NCI-H82 (cell line): ENCODE measurements around the gene DCUN1D2.
A peak's percentile ranks its signal among the peaks of the same experiment; 100 is the strongest.

Source experiments
- DNase-seq: peaks from one replicate; lab custom pipeline; 2025; lab: John Stamatoyannopoulos, UW

Gene DCUN1D2

DNA sequence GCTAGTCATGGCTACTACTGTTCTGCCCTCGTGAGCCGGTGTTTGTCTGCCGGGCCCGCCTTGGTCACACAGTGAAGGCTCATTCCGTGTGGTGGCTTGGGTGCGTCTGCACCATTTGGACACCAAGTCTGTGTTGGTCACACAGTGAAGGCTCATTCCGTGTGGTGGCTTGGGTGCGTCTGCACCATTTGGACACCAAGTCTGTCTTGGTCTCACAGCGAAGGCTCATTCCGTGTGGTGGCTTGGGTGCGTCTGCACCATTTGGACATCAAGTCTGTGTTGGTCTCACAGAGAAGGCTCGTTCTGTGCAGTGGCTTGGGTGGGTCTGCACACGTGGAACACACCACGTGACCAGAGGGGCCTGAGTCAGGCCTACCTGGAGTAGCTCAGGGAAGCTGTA lies 29.0 kb upstream of the DCUN1D2 start:
- no peak for DNase-seq

- DNase-seq, result no peak
Observed at GRCh38 chr13:113518076-113518803, 27.7 kb upstream of the DCUN1D2 start.

DNA sequence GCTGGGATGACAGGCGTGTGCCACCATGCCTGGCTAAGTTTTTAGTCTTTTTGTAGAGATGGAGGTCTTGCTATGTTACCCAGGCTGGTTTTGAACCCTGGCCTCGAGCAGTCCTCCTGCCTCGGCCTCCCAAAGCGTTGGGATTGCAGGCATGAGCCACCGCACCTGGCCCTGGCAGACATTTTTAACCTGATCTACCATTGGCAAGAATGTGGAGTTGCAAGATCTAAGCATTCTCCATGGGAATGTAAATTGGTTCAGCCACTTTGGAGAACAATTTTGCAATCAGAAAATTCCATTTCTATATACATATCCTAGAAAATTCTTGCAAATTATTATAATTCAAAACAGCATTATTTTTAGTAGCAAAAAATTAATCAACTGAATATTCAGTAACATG lies 24.3 kb upstream of the DCUN1D2 start:
- DNase-seq, result no peak

DNA sequence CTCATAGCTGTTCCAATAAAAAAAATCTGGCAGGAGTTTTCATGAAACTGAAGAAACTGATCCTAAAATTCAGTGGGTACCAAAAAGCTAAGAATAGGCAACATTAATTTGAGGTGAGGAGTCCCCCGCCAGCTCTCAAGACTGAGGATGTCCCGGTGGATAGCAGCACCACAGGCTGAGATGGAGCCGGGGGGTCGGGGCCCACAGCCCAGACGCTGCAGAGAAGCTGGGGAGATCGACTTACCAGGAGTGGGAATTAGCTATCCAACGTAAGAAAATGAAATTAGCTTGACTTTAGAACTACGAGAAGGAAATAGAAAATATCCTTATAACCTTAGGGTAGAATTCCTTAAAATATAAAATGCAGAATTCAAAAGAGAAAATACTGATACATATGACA lies 23.2 kb upstream of the DCUN1D2 start:
- DNase-seq, result no peak

DNA sequence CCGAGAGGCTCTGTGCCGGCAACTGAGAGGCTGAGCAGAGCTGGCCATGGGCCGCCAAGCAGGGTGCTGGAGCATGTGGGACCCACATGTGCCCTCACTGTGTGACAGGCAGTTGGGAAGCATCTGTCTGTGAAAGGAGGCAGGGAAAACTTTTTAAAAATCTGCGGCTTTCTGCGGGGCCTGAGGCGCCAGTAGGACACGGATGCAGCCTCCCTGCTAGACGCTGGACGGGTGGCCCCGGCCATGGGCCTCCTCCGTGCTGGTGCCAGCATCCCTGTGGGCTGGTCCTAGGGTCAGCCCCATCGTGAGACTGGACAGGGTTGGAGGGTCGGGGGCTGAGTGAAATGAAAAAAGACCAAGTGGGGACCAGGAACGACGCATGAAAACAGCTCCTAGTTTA lies 20.9 kb upstream of the DCUN1D2 start:
- no peak for DNase-seq

DNA sequence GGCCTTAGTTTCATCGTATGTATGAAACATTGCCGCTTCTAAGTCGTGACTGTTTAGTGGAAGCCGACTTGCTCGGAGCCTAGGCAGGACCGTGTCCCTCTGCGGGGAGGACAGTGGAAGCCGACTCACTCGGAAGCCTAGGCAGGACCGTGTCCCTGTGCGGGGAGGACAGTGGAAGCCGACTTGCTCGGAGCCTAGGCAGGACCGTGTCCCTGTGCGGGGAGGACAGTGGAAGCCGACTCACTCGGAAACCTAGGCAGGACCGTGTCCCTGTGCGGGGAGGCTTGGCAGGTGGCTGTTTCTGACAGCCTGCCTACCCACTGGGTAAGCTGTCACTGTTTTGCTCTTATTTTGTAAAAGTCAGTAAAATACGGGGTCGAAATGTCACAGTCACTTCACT lies 20.4 kb upstream of the DCUN1D2 start:
- DNase-seq, result no peak

GRCh38 chr13:113509989-113510388 lies 19.5 kb upstream of the DCUN1D2 start:
- DNase-seq, result no peak

GRCh38 chr13:113508521-113509254 lies 18.2 kb upstream of the DCUN1D2 start:
- DNase-seq, result no peak

GRCh38 chr13:113507505-113508345 lies 17.2 kb upstream of the DCUN1D2 start:
- no peak for DNase-seq

DNA sequence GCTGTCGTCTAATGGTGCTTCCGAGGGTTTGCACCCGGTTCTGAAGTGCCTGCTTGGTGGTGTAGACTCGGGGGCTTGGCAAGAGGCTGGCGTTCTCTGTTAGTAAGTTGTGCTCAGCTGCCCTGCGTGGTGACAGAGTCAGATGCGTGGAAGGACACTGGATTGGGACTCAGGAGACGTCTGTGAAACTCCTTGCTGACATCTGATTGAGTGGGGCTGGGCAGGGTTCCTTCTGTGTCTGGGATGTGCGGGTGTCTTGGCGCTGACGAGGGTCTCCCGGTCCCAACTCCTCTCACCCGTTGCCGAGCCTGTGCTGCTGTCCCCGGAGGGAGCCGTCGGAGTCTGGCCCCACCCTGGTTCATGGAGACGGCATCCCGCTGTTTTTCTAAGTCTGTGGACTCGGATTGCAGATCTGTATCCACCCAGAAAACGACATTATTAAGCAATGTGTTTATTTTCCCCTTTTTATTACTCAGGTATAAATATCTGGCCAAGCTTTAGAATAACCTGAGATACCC lies 16.4 kb upstream of the DCUN1D2 start:
- DNase-seq, result no peak

DNA sequence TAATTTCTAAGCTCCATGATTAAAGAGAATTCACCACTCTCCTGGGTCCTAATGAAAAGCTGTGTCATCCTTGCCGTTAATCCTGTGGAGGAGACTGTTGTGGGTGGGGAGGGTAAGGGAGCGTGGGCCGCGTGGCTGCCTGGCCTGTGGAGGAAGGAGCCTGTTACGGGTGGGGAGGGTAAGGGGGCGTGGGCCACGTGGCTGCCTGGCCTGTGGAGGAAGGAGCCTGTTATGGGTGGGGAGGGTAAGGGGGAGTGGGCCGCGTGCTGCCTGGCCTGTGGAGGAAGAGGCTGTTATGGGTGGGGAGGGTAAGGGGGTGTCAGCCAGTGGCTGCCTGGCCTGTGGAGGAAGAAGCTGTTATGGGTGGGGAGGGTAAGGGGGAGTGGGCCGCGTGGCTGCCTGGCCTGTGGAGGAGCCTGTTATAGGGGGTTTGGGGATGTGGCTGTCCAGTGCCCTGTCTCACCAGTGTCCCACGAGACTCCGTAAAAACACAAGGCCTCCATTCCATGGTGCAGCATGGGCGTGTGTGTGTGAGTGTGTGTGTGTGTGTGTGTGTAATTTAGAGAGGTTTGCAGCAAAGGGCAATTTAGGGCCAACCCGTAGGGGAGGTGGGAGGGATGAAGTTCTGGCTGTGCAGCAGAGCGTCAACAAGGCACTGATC lies 15.6 kb upstream of the DCUN1D2 start:
- peak; percentile 60 for DNase-seq

- DNase-seq, result no peak
Observed at GRCh38 chr13:113502686-113503085, 12.2 kb upstream of the DCUN1D2 start.

GRCh38 chr13:113500530-113501265 lies 10.2 kb upstream of the DCUN1D2 start:
- no peak for DNase-seq

- DNase-seq, result no peak
Observed at GRCh38 chr13:113499936-113500335, 9.4 kb upstream of the DCUN1D2 start.

DNA sequence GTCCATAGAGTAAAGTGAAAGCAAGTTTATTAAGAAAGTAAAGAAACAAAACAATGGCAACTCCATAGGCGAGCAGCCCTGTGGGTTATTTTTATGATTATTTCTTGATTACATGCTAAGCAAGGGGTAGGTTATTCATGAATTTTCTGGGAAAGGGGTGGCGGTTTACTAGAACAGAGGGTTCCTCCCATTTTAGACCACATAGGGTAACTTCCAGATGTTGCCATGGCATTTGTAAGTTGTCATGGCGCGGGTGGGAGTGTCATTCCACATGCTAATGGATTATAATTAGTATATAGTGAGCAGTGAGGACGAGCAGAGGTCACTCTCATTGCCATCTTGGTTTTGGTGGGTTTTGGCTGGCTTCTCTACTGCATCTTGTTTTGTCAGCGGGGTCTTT lies 8.4 kb upstream of the DCUN1D2 start:
- no peak for DNase-seq

DNA sequence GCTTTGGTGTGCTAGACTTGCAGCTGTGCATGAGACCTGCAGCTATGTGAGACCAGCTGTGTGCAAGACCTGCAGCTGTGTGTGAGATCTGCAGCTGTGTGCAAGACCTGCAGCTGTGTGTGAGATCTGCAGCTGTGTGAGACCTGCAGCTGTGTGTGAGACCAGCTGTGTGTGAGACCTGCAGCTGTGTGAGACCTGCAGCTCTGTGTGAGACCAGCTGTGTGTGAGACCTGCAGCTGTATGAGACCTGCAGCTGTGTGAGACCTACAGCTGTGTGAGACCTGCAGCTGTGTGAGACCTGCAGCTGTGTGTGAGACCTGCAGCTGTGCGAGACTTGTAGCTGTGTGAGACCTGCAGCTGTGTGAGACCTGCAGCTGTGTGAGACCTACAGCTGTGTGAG lies 6.7 kb upstream of the DCUN1D2 start:
- no peak for DNase-seq

- no peak for DNase-seq
Observed at GRCh38 chr13:113495494-113496210, 5.1 kb upstream of the DCUN1D2 start.

GRCh38 chr13:113493315-113493951 lies 2.9 kb upstream of the DCUN1D2 start:
- no peak for DNase-seq

DNA sequence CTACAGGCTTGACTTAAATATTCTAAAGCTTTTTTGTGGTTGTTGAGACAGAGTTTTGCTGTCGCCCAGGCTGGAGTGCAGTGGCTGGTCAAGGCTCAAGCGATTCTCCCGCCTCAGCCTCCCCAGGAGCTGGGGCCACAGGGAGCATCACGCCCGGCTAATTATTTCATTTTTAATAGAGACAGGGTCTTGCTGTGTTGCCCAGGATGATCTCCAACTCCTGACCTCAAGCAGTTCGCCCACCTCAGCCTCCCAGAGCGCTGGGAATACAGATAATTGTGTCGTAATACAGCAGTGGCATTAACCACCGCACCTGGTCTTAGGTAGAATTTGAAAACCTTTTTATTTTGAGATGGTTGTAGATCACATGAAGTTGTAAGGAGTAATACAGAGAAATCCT lies 1.5 kb upstream of the DCUN1D2 start:
- no peak for DNase-seq

GRCh38 chr13:113491418-113491883 lies 940 bp upstream of the DCUN1D2 start:
- DNase-seq, result peak; percentile 50
